Stimulated activated CD4-positive, alpha-beta T cell treated with anti-CD3 and anti-CD28 coated beads, TNF-alpha, amount 100 ng/mL, for 48 hours (primary cell): ENCODE measurements around the gene RAP1GAP2.

Experiments used
- DNase-seq, 3 donors: peaks; one replicate each; pipeline ENCODE4 v3.0.0-alpha.2; 2020; ENCODE audit warnings: low read depth in 3 of 3

Gene RAP1GAP2

GRCh38 chr17:2853283-2854142 lies 57.3 kb downstream of the RAP1GAP2 start:
- no peak for DNase-seq

DNA sequence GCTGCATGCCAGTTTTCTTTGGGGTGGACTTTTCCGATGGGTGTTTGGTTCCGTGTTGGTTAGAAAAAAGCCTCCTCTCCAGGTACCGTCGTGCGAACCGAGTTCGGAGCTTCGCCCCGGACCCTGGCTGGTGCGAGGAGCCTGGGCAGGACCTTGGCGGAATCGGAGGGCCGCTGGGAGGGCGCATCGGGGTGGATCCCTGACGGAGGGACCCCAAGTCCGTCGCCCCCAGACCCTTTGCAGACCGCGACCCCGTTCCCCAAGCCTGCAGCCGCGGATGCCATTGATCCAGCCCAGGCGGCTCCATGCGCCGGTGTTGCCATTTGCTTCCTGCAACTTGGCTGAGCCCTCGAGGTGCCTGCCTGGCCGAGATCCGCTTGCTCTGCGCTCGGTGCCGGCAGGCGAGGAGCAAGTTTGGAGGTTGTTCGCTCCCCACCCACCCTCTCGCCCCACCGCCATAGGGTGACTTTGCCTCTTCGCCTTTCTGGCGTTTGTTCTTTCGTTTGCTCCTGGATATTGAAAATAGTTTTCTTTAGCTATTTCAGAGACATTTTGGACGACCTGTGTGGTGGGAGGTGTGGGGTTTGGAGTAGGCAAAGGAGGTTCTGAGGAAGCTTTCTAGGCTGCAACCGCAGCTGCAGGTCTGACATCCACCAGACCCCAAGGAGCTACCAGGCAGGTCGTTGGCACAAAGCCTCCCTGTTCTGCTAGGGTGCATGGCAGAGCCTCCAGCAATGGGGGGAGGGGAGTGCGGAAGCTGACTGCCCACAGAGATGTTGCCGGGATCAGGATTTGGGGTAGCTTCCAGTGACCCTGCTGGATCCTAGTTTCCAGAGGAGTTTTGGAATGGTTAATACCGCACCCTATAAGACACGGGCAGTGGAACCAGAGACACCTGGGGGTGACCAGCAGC lies 58.2 kb downstream of the RAP1GAP2 start:
- peak in 1 of 3 donors; percentile 22 for DNase-seq

DNA sequence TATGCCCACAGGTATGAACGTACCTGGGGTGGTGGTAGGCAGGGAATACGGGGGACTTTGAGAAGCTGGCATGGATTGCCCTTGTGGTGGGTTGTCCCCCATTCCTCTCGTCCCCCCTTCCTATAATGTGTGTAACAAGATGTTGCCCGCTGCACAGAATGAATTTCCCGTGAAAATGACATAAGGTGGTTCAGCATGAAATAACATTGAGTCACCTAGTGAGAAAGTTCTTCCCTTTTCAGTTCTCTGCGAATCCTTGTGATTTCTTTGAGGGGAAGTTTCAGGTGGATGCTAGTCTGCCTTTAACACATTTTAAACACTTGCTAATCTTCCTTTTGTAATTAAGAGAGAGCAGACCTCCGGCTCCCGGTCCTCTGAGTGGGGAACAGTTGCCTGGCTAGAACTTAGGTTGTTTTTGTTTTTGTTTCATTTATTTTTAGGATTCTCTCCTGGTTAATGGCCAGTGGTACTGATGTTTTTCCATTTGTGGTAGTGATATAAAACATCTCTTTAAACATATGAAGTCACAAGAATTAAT lies 58.9 kb downstream of the RAP1GAP2 start:
- no peak for DNase-seq

DNA sequence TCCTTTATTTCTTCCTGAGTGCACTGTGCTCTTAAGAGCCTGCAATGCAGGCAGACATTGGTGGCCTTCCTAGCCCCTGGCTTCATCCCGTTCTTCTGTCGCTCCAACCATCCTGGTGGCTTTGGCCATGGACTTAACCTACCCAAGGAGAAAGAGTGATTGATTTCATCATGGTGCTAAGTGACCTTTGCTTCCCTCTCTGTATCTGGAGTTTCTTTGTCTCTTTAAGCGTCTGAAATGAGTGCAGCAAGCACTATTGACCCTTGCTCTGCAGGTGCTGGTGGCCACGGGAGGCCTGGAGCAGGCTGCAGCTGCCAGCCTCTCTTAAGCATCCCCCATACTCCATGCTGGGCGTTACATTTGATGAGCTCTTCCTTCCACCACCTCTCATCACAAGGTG lies 60.5 kb downstream of the RAP1GAP2 start:
- DNase-seq, result no peak

- DNase-seq, result no peak
Observed at GRCh38 chr17:2860045-2860444, 63.8 kb downstream of the RAP1GAP2 start.

GRCh38 chr17:2860883-2861282 lies 64.6 kb downstream of the RAP1GAP2 start:
- no peak for DNase-seq

DNA sequence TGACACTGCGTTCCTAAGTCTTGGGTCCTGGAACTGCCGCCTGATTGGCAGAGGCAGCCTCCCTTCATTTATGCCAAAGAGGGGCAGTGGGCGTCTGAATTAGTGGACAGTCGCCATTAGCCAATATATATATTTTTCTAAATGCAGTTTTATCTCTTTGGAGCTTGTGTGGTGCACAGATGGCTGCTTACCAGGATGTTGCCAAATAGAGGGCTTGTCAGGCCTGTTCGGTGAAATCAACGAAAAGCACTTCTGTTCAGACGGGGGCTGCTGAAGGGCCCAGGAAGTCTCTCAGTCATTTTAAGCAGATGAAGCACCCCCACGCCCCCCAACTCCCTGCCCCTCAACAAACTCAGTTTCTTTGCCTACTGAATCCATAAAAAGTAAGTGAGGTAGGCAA lies 66.0 kb downstream of the RAP1GAP2 start:
- no peak for DNase-seq

- no peak for DNase-seq
Observed at GRCh38 chr17:2863204-2863603, 67.0 kb downstream of the RAP1GAP2 start.

- DNase-seq, result no peak
Observed at GRCh38 chr17:2865228-2865627, 69.0 kb downstream of the RAP1GAP2 start.

- DNase-seq, result no peak
Observed at GRCh38 chr17:2867441-2868424, 71.5 kb downstream of the RAP1GAP2 start.

GRCh38 chr17:2869604-2870003 lies 73.4 kb downstream of the RAP1GAP2 start:
- DNase-seq, result no peak

DNA sequence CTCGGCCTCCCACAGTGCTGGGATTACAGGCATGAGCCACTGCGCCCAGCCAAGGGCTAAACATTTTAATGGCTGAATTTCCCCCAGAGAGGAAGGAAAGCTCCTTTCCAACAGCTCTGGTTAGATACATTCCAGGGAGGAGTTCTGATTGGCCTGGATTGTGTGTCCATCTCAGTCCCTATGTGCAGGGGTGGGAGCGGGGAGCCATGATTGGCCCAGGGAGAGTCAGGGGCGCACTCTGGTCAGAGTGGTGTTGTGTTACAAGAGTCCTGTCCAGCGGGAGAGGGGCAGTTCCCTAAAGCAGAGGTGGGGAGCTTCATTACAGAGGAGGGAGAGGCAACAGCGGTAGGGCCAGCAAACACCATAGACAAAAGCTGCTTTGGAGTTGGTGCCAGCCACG lies 75.0 kb downstream of the RAP1GAP2 start:
- DNase-seq, result no peak

GRCh38 chr17:2871720-2872119 lies 75.5 kb downstream of the RAP1GAP2 start:
- DNase-seq, result no peak

DNA sequence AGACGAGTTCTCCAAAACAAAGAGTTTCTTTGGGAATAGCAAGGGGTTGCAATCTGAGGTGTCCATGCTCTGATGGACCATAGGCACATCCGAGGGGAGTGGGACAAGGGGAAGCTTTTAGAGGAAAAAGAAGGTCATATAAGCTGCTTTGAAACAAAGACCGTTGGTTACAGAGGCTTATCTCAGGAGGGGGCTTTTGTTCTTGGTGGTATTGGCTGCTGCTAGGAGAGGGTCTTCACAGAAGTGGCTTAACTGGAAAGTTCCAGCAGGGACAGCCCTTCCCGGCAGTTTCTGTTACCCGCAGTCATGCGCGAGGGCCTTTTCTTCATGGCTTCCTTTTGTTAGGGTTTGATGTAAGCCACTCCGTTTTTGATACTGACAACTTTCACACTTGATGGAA lies 76.0 kb downstream of the RAP1GAP2 start:
- DNase-seq, result no peak

DNA sequence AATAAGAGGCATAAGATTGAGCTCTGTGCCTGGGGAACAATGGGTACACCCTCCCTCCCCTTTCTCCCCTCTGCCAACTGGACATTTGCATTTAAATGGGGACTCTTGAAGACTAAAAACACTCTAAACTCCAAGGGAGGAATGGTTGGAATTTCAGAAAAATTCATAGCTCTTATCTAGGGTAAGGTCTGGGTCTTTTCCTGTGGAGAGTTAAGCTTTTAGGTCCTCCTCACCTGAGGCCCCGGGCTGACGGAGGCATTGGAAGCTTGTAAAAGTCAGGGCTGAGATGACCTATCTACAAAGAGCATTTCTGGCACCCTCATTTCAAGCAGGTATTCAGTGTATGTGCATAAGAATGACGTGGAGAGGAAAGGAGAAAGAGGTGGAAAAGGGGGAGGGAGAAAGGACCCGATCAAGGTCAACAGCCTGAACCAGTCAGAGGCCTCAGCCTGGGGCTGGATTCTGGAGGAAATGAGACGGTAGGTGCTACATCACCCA lies 78.0 kb downstream of the RAP1GAP2 start:
- no peak for DNase-seq

DNA sequence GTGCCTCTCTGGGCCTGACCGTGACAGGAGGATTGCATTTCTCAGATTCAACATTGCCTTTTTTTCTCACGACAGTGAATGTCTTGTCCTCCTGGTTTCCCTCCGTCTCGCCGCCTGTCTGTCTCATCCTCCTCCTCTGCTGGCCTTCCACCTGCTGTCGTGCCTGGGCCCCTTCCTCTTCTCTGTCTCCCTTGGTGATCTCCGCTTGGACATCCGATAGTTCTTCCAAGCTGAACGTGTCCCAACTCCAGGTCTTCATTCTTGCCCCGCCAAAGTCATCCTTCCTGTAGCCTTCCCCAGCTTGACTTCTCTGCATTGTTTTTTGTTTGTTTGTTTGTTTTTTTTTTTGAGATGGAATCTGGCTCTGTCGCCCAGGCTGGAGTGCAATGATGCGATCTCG lies 79.4 kb downstream of the RAP1GAP2 start:
- DNase-seq, result no peak

DNA sequence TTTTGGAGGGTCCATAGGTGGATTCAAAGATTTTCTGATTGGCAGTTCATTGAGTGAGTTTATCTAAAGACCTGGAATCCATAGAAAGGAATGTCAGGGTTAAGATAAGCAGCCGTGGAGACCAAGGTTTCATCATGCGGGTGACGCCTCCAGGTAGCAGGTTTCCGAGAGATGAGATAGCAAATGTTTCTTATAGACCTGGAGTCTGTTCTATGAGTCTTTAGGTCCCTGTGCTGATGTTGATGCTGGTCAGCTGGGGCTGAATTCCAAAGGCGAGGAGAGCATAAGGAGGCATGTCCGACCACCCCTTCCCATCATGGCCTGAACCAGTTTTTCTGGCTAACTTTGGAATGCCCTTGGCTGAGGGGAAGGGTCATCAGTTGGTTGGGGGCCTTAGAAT lies 80.2 kb downstream of the RAP1GAP2 start:
- no peak for DNase-seq

- no peak for DNase-seq
Observed at GRCh38 chr17:2878751-2879254, 82.6 kb downstream of the RAP1GAP2 start.

GRCh38 chr17:2880050-2880449 lies 83.8 kb downstream of the RAP1GAP2 start:
- no peak for DNase-seq

DNA sequence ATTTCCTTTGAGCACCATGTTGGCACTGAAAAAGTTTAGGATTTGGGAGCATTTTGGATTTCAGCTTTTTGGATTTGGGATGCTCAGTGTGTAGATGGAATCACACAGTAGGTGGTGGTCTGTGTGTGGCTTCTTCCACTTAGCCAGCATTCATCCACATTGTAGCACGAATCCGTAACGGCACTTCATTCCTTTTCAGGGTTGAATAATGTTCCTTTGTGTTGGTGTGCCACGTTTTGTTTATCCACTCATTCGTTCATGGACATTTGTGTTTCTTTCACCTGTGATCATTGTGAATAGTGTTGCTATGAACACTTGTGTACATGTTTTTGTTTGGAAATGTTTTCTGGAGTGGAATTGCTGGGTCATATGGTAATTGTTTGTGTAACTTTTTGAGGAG lies 85.1 kb downstream of the RAP1GAP2 start:
- no peak for DNase-seq
